ENCODE results near the gene PLCXD1.
"Not testable (repeated sequence)": the region's sequence is repeated elsewhere in the genome, so short reads cannot be mapped to it uniquely, and the experiment has no call there.

The PLCXD1 gene

DNA sequence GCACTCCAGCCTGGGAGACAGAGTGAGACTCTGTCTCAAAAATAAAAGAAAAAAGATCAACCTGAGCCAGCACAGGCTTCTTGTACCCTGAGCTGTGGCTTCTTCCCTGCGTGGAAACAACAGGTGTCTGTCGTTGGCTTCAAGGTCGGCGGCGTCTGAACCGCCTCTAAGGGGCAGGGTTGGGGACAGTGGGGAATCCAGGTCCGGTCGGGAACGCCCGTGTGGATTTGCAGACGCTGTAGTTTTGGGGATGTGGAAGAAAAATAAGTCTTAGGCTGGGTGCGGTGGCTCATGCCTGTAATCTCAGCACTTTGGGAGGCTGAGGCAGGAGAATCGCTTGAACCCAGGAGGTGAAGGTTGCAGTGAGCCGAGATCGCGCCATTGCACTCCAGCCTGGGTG is 17.2 kb upstream of the PLCXD1 start:
- not testable (repeated sequence) for H3K9me3 ChIP-seq (ENCODE audit: control insufficient read depth in 1 of 2, low read length in 2 of 2); H3K36me3 ChIP-seq (ENCODE audit: control insufficient read depth in 1 of 2, insufficient read depth in 2 of 2, low read length in 2 of 2); H3K27ac ChIP-seq (ENCODE audit: low read depth, low read length); H3K9ac ChIP-seq (ENCODE audit: low read depth in 1 of 2, low read length in 2 of 2); H3K27me3 ChIP-seq (ENCODE audit: control insufficient read depth in 1 of 2, insufficient read depth in 2 of 2, low read length in 2 of 2); H3K4me1 ChIP-seq (ENCODE audit: control insufficient read depth in 1 of 2, insufficient read depth in 2 of 2, low read length in 2 of 2); H3K4me3 ChIP-seq (ENCODE audit: low read depth in 1 of 2, low read length in 2 of 2)

- Histone ChIP-seq H3K27ac (ENCODE audit: low read depth, low read length) (no peak overlapping the region), H3K27me3 (ENCODE audit: control insufficient read depth in 1 of 2, insufficient read depth in 2 of 2, low read length in 2 of 2) (no peaks in the 10 kb centered on the region), H3K9ac (ENCODE audit: low read depth in 1 of 2, low read length in 2 of 2) (no peak overlapping the region), H3K4me3 (ENCODE audit: low read depth in 1 of 2, low read length in 2 of 2) (no peak overlapping the region), H3K4me1 (ENCODE audit: control insufficient read depth in 1 of 2, insufficient read depth in 2 of 2, low read length in 2 of 2) (peaks cover 0 to 5% of the 10 kb centered on the region in 2 donors), H3K9me3 (ENCODE audit: control insufficient read depth in 1 of 2, low read length in 2 of 2) (no peaks in the 10 kb centered on the region), H3K36me3 (ENCODE audit: control insufficient read depth in 1 of 2, insufficient read depth in 2 of 2, low read length in 2 of 2) (no peaks in the 10 kb centered on the region)
Measured at GRCh38 chrX:264634-265455, 16.3 kb upstream of the PLCXD1 start.

GRCh38 chrX:265502-265901 is 15.7 kb upstream of the PLCXD1 start:
- peaks cover 0 to 5% of the 10 kb centered on the region in 2 donors for H3K4me1 ChIP-seq (ENCODE audit: control insufficient read depth in 1 of 2, insufficient read depth in 2 of 2, low read length in 2 of 2)
- no peak overlapping the region for H3K4me3 ChIP-seq (ENCODE audit: low read depth in 1 of 2, low read length in 2 of 2)
- H3K27ac ChIP-seq (ENCODE audit: low read depth, low read length) = no peak overlapping the region
- no peaks in the 10 kb centered on the region for H3K27me3 ChIP-seq (ENCODE audit: control insufficient read depth in 1 of 2, insufficient read depth in 2 of 2, low read length in 2 of 2)
- no peaks in the 10 kb centered on the region for H3K9me3 ChIP-seq (ENCODE audit: control insufficient read depth in 1 of 2, low read length in 2 of 2)
- H3K9ac ChIP-seq (ENCODE audit: low read depth in 1 of 2, low read length in 2 of 2) = no peak overlapping the region
- no peaks in the 10 kb centered on the region for H3K36me3 ChIP-seq (ENCODE audit: control insufficient read depth in 1 of 2, insufficient read depth in 2 of 2, low read length in 2 of 2)

DNA sequence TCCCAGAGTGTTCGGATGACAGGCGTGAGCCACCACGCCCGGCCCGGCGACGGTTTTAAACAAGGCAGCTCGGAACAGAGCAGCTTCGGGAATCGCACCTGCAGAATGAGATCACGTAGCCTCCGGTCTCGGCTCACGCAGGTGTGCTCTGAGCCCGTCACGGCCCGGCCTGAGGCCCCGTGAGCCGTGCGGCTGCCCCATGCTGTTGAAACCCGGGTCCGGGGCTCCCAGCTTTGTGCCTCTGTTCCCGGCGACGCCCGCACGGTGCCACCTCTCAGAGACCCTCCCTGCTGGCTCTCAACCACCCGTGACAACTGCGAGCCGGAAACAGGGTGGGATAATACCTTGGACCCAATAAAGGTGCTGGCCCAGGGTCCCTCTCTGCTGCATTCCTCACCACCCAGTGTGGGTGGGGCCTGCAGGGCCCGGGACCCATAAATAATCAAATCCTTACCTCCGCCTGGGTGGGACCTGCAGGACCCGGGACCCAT is 13.4 kb upstream of the PLCXD1 start:
- Histone ChIP-seq H3K9me3 (ENCODE audit: control insufficient read depth in 1 of 2, low read length in 2 of 2) (no peaks in the 10 kb centered on the region), H3K36me3 (ENCODE audit: control insufficient read depth in 1 of 2, insufficient read depth in 2 of 2, low read length in 2 of 2) (no peaks in the 10 kb centered on the region), H3K9ac (ENCODE audit: low read depth in 1 of 2, low read length in 2 of 2) (no peak overlapping the region), H3K27me3 (ENCODE audit: control insufficient read depth in 1 of 2, insufficient read depth in 2 of 2, low read length in 2 of 2) (no peaks in the 10 kb centered on the region), H3K4me1 (ENCODE audit: control insufficient read depth in 1 of 2, insufficient read depth in 2 of 2, low read length in 2 of 2) (no peaks in the 10 kb centered on the region), H3K27ac (ENCODE audit: low read depth, low read length) (no peak overlapping the region), H3K4me3 (ENCODE audit: low read depth in 1 of 2, low read length in 2 of 2) (no peak overlapping the region)

DNA sequence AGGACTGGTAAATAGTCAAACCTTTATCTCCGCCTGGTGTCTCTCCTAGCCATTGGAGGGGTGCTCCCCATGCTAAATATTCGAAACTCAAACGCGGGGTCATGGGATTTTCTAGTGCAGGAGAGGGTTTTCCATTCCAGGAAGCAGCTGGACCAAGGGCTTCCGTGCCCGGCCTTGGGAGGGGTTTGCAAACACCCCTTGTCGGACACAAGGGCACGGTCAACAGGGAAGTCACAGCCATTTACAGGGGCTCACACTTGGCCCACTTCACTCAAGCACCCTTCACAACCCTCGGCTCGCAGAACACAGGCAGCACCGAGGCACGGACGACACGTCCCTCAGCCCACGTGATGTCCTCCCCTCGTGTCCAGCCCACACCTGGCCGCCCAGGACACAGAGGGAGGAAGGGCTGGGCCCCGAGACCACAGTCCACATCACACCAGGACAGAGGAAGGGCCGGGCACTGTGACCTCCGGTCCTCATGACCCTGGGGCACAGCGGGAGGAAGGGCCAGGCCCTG is 10.3 kb upstream of the PLCXD1 start:
- no peaks in the 10 kb centered on the region for H3K36me3 ChIP-seq (ENCODE audit: control insufficient read depth in 1 of 2, insufficient read depth in 2 of 2, low read length in 2 of 2)
- H3K27ac ChIP-seq (ENCODE audit: low read depth, low read length) = no peak overlapping the region
- H3K4me1 ChIP-seq (ENCODE audit: control insufficient read depth in 1 of 2, insufficient read depth in 2 of 2, low read length in 2 of 2) = peaks cover 5 to 7% of the 10 kb centered on the region in 2 donors
- no peak overlapping the region for H3K4me3 ChIP-seq (ENCODE audit: low read depth in 1 of 2, low read length in 2 of 2)
- no peaks in the 10 kb centered on the region for H3K27me3 ChIP-seq (ENCODE audit: control insufficient read depth in 1 of 2, insufficient read depth in 2 of 2, low read length in 2 of 2)
- H3K9me3 ChIP-seq (ENCODE audit: control insufficient read depth in 1 of 2, low read length in 2 of 2) = no peaks in the 10 kb centered on the region
- H3K9ac ChIP-seq (ENCODE audit: low read depth in 1 of 2, low read length in 2 of 2) = no peak overlapping the region

- no peak overlapping the region for H3K9ac ChIP-seq (ENCODE audit: low read depth in 1 of 2, low read length in 2 of 2)
- H3K27me3 ChIP-seq (ENCODE audit: control insufficient read depth in 1 of 2, insufficient read depth in 2 of 2, low read length in 2 of 2) = no peaks in the 10 kb centered on the region
- peaks cover 12 to 18% of the 10 kb centered on the region in 2 donors for H3K4me1 ChIP-seq (ENCODE audit: control insufficient read depth in 1 of 2, insufficient read depth in 2 of 2, low read length in 2 of 2)
- H3K4me3 ChIP-seq (ENCODE audit: low read depth in 1 of 2, low read length in 2 of 2) = peak overlapping the region; percentile 69 to 72
- H3K9me3 ChIP-seq (ENCODE audit: control insufficient read depth in 1 of 2, low read length in 2 of 2) = no peaks in the 10 kb centered on the region
- no peaks in the 10 kb centered on the region for H3K36me3 ChIP-seq (ENCODE audit: control insufficient read depth in 1 of 2, insufficient read depth in 2 of 2, low read length in 2 of 2)
- no peak overlapping the region for H3K27ac ChIP-seq (ENCODE audit: low read depth, low read length)
Measured at GRCh38 chrX:274904-275475, 6.2 kb upstream of the PLCXD1 start.

DNA sequence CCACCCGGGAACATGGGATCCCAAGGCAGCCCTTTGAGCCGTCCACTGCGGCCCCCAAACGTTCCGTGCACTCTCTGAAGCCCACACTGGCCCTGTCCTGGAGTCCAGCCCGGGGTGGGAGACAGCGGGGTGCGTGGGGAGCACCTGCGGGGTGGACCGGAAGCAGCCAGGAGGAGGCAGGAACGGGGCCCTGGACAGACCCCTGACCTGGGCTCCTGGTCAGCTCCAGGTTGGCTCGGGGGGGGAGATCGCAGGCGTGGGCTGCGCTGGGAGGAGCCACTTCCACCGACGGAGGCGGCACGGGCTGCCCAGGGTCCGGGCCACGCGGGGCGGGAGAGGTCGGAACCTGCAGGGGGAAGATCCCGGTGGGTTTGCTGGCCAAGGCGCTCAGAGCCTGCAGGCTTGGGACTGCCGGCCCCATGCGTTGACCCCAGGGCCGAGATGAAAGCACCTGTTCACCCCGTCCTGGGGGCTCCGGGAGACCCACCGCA is 5.7 kb upstream of the PLCXD1 start:
- Histone ChIP-seq H3K27me3 (ENCODE audit: control insufficient read depth in 1 of 2, insufficient read depth in 2 of 2, low read length in 2 of 2) (no peaks in the 10 kb centered on the region), H3K4me1 (ENCODE audit: control insufficient read depth in 1 of 2, insufficient read depth in 2 of 2, low read length in 2 of 2) (peaks cover 12 to 18% of the 10 kb centered on the region in 2 donors), H3K9me3 (ENCODE audit: control insufficient read depth in 1 of 2, low read length in 2 of 2) (no peaks in the 10 kb centered on the region), H3K27ac (ENCODE audit: low read depth, low read length) (no peak overlapping the region), H3K9ac (ENCODE audit: low read depth in 1 of 2, low read length in 2 of 2) (no peak overlapping the region), H3K36me3 (ENCODE audit: control insufficient read depth in 1 of 2, insufficient read depth in 2 of 2, low read length in 2 of 2) (no peaks in the 10 kb centered on the region), H3K4me3 (ENCODE audit: low read depth in 1 of 2, low read length in 2 of 2) (peak overlapping the region; percentile 69 to 72)

DNA sequence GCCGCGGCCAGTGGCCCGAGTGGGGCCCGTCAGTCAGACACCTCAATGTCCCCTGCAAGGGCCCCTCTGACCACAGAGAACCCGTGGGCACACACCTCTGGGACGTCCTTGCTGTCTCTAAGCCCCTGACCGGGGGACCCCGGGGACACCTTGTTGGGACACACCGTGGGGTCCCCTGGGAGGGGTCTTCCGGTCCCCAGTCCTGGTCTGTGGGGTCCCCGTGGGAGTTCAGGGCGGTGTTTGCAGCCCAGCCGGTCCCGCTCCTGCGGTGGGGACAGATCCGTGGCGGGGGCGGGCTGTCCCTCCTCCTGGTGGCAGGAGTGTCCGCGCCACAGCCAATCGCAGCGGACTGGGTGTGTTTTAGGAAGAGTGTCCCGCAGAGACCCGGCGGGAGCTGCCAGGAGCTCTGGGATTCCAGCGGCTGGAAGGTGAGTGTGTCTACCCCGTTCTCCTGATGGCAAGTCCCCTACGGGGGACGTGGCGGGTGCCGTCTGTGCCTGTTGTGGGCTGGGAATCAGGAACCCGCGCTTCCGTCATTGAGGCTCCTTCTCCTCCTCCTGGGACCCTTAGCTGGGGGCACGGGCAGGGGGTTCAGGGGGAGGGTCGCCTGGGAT is 5.1 kb upstream of the PLCXD1 start:
- Histone ChIP-seq H3K27me3 (ENCODE audit: control insufficient read depth in 1 of 2, insufficient read depth in 2 of 2, low read length in 2 of 2) (no peaks in the 10 kb centered on the region), H3K36me3 (ENCODE audit: control insufficient read depth in 1 of 2, insufficient read depth in 2 of 2, low read length in 2 of 2) (no peaks in the 10 kb centered on the region), H3K4me1 (ENCODE audit: control insufficient read depth in 1 of 2, insufficient read depth in 2 of 2, low read length in 2 of 2) (peaks cover 12 to 18% of the 10 kb centered on the region in 2 donors), H3K27ac (ENCODE audit: low read depth, low read length) (no peak overlapping the region), H3K4me3 (ENCODE audit: low read depth in 1 of 2, low read length in 2 of 2) (peak overlapping the region; percentile 69 to 72), H3K9me3 (ENCODE audit: control insufficient read depth in 1 of 2, low read length in 2 of 2) (no peaks in the 10 kb centered on the region), H3K9ac (ENCODE audit: low read depth in 1 of 2, low read length in 2 of 2) (peak overlapping the region; percentile 56 to 66)

DNA sequence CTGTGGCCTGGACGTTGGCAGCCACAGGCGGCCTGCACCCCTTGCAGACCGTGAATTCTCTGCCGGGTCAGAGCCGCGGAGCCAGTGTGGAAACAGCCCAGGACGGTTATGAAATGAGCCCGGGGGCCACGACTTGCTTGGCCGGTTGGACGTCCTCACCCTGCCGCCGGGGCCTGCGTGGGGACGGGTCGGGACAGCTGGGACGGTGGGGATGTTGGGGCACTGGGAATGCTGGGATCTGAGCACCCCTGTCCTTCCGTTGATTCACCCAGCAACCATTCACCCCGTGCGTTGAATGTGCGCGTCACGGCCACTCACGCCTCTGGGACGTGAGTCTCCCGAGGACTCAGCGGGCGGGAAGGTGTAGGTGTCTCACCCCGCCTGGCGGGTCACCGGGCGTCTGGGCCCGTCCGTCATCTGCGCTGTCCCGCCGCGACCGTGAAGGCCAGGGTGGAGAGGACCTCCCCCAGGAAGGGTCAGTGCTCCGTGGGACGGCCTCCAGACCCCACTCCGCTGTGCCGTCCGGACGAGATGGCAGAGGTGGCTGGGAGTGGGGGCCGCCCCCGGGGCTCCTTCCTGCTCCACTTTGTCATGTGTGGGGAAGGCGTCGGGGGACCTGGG is 4.5 kb upstream of the PLCXD1 start:
- Histone ChIP-seq H3K27ac (ENCODE audit: low read depth, low read length) (no peak overlapping the region), H3K27me3 (ENCODE audit: control insufficient read depth in 1 of 2, insufficient read depth in 2 of 2, low read length in 2 of 2) (no peaks in the 10 kb centered on the region), H3K4me3 (ENCODE audit: low read depth in 1 of 2, low read length in 2 of 2) (peak overlapping the region; percentile 69 to 72), H3K4me1 (ENCODE audit: control insufficient read depth in 1 of 2, insufficient read depth in 2 of 2, low read length in 2 of 2) (peaks cover 12 to 23% of the 10 kb centered on the region in 2 donors), H3K9ac (ENCODE audit: low read depth in 1 of 2, low read length in 2 of 2) (peak overlapping the region; percentile 56 to 66), H3K36me3 (ENCODE audit: control insufficient read depth in 1 of 2, insufficient read depth in 2 of 2, low read length in 2 of 2) (no peaks in the 10 kb centered on the region), H3K9me3 (ENCODE audit: control insufficient read depth in 1 of 2, low read length in 2 of 2) (no peaks in the 10 kb centered on the region)

All from duodenal mucosa (tissue), 2 donors.